Measurements from ENCODE around the gene NCAM2.

Gene NCAM2

DNA sequence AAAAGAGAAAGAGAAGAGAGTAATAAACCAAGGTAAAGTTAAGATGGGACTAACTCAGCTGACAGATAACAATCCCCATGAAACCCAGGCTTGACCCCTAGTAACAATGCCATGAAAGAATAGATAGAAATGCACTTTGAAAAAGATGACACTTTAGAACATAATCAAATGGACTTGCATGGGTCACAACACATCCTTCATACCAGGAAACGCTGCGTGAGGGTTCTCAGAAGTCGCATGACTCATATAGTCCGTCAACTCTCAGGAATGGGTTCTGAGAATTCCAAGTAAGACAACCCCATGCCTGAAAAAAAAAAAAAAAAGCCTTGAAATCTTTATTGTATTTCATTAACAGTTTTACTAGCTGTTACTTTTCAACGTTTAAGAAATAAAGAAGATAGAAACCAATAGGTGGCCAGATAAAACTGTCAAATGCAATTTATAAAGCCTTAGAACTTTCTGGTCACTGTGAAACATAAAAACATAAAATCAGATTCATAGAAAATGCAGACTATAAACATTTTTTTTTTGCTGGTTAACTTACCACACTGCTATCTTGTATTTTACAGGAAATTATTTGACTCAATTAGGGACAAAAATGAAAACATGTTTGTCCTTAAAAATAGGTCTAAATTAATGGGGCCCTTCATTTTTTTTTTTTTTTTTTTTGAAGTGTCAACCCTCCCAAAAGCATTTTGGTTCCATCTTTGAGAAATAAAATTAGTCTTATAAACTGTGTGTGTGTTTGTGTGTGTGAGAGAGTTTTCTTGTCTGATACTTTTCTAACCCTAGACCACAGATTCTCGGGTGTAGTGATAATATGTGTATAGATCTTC lies 202.1 kb downstream of the NCAM2 start:
- DNase-seq (ENCODE audit: low read depth in 1 of 2, low spot score in 1 of 2): no peak
- TF ChIP-seq GABPA (IDR thresholded peaks at IDR 0.05; ENCODE audit: low read depth) (no peak), REST (IDR thresholded peaks at IDR 0.05; ENCODE audit: insufficient replicate concordance, low read depth) (no peak), POLR2AphosphoS5 (IDR thresholded peaks at IDR 0.05; ENCODE audit: low read depth) (no peak), CTCF (IDR thresholded peaks at IDR 0.05; ENCODE audit: insufficient read depth, low read length) (no peak), SPI1 (IDR thresholded peaks at IDR 0.05; ENCODE audit: borderline replicate concordance, low read depth) (no peak)
- no peak overlapping the region for H3K4me3 ChIP-seq (replicated peaks; ENCODE audit: insufficient read depth, low read length)

DNA sequence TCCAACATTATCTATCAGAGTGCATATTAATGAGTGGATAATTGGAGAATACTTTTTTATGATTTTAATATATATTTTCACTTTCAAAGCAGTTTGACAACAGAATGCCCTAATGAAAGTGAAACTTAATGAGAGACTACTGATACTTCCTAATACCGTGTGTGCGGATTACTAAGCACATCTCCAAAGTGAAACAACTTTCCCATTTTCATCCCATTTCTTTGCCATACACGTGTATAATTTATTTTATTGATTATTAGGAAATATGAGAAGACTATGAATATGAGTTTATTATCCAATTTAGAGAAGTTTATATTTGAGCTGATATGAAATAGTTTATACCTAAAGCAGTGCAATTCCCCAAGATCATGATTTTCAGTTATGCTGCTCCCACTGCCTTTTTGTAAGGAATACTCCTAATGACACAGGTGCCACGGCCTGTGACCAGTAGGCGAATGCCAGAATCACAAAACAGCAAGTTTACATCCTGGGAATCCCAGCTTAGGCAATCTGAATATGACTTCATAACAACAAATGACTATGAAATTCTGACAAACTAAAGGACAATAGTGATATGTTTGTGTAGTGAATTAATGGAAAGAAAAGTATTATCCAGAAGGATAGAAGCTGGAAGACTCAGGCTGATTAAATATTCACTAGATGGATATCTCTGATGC lies 202.9 kb downstream of the NCAM2 start:
- Histone ChIP-seq H3K27me3 (ENCODE audit: insufficient read depth, poor library complexity, severe bottlenecking) (no peaks in the 10 kb centered on the region), H3K27ac (replicated peaks) (no peak overlapping the region), H3K4me3 (replicated peaks; ENCODE audit: insufficient read depth, low read length) (no peak overlapping the region)
- no peak for TF ChIP-seq REST (IDR thresholded peaks at IDR 0.05; ENCODE audit: insufficient replicate concordance, low read depth)
- TF ChIP-seq POLR2AphosphoS5 (IDR thresholded peaks at IDR 0.05; ENCODE audit: low read depth): no peak
- TF ChIP-seq SPI1 (IDR thresholded peaks at IDR 0.05; ENCODE audit: borderline replicate concordance, low read depth): no peak
- TF ChIP-seq GABPA (IDR thresholded peaks at IDR 0.05; ENCODE audit: low read depth): no peak
- no peak for TF ChIP-seq CTCF (IDR thresholded peaks at IDR 0.05; ENCODE audit: insufficient read depth, low read length)
- DNase-seq (ENCODE audit: low read depth in 1 of 2, low spot score in 1 of 2): no peak

More for the DNA sequence above, 202.1 kb downstream of the NCAM2 start:
- Histone ChIP-seq H3K27ac (replicated peaks) (no peak overlapping the region), H3K27me3 (ENCODE audit: insufficient read depth, poor library complexity, severe bottlenecking) (no peaks in the 10 kb centered on the region)

DNA sequence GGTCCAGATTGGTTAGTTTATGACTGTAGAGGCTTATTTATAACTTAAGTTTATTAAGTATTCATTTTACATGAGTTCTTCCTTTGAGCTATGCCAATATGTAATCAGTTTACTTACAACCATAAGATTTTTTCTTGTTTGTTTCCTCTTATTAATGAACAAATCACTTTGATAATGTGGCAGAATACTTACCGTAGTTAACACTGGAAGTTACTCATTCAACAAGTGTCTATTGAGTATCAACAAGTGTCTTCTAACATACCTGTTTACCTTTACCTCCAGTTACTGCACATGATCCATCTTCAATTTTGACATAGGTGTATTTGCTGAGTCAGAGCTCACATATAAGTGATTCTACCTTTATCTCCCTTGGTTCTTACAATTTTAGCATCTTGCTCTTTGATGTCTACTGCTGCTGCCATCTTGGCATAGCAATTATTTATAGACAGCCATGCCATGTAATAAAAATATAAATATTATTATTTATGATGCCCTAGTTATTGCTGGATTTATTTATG lies 205.7 kb downstream of the NCAM2 start:
- no peak overlapping the region for H3K4me3 ChIP-seq (replicated peaks; ENCODE audit: insufficient read depth, low read length)
- no peaks in the 10 kb centered on the region for H3K27me3 ChIP-seq (ENCODE audit: insufficient read depth, poor library complexity, severe bottlenecking)
- DNase-seq (ENCODE audit: low read depth in 1 of 2, low spot score in 1 of 2): no peak
- no peak overlapping the region for H3K27ac ChIP-seq (replicated peaks)
- no peak for TF ChIP-seq CTCF (IDR thresholded peaks at IDR 0.05; ENCODE audit: insufficient read depth, low read length)
- no peak for TF ChIP-seq GABPA (IDR thresholded peaks at IDR 0.05; ENCODE audit: low read depth)
- TF ChIP-seq REST (IDR thresholded peaks at IDR 0.05; ENCODE audit: insufficient replicate concordance, low read depth): no peak
- TF ChIP-seq POLR2AphosphoS5 (IDR thresholded peaks at IDR 0.05; ENCODE audit: low read depth): no peak
- no peak for TF ChIP-seq SPI1 (IDR thresholded peaks at IDR 0.05; ENCODE audit: borderline replicate concordance, low read depth)

Data from HL-60 (cell line).